ENCODE results near the gene TNN.

The TNN gene

GRCh38 chr1:175178456-175178855 lies 110.8 kb downstream of the TNN start:
- DNase-seq: no peak

GRCh38 chr1:175179837-175180590 lies 112.4 kb downstream of the TNN start:
- no peak for DNase-seq

DNA sequence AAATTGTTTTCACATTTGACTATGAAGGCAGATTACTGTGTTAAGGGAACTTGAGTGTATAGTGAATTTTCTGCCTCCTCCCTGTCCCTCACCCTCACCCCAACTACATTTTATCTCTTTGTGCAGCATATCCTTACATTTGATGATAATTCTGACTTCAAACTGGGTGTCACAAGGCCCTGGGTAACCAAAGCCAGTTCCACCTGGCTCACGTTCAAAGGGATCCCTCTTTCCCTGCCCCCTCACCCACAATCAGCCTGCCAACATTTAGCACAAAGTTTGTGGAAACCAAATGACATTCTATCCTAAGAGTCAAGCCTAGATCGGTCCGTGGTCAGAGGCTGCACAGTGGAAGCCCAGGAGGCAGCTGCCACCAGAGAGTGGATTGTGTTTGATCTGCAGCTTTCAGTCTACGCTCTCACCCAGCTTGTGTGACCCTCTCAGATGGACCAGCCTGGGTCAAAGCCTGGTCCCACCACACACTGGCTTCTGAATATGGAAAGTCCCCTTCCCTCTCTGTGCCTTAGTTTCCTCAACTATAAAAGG lies 114.6 kb downstream of the TNN start:
- DNase-seq: no peak

DNA sequence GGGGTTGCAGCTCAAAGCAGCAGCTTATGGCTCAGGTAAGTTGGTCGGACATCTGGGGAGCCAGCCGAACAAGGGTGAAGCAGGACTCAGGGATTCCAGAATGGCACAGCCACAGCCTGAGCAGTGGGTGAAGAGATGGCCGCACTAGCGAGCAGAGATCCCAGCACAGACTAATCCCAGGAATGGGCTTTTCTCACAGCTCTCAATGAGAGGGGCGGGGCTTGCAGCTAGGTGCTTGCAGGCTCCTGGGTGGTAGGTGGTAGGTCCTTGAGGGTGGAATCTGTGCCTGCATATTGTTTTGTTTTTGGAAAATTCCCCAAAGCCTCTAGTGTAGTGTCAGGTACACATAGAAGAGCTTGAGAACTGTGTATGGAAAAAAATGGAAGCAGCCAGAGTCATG lies 116.0 kb downstream of the TNN start:
- DNase-seq: no peak

GRCh38 chr1:175185903-175186302 lies 118.3 kb downstream of the TNN start:
- no peak for DNase-seq

GRCh38 chr1:175186433-175187160 lies 119.0 kb downstream of the TNN start:
- no peak for DNase-seq

- DNase-seq: peak; percentile 71
Observed at GRCh38 chr1:175188936-175189335, 121.3 kb downstream of the TNN start.

- peak; percentile 32 for DNase-seq
Observed at GRCh38 chr1:175191659-175192058, 124.0 kb downstream of the TNN start.

DNA sequence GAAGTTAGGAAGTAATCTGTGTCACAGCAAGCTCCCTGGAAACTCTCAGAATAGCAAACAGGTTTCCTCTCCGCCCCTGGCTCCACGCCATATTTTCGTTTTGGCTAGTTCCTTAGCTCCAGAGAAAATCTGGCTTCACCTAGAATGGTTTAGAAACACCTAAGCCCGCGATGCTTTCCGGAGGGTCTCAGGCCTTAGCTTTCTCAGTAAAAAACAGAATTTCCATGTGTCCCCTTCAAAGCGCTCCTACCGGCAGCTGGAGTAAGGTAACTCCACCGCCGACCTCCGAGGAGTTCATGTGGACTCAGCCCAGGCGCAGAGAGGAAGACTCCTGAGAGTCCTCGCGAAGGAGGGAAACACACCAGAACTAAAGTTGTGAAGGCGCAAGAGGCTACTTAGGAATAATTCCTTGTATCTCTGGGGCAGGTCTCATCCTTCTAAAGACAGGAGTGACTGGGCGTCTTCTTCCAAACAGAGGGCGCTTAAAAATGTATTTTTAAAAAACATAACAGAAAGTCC lies 124.5 kb downstream of the TNN start:
- peak; percentile 59 for DNase-seq

GRCh38 chr1:175192630-175193526 lies 125.2 kb downstream of the TNN start, which contains the start of gene KIAA0040:
Gene KIAA0040, minus strand, starts transcription at chr1:175192776. Its CDS starts 31,763 bp downstream, at chr1:175161013.
- peak; percentile 70 for DNase-seq

GRCh38 chr1:175193527-175193910 lies 125.9 kb downstream of the TNN start:
- DNase-seq: no peak

- DNase-seq: no peak
Observed at GRCh38 chr1:175195281-175195680, 127.6 kb downstream of the TNN start.

- no peak for DNase-seq
Observed at GRCh38 chr1:175195798-175196197, 128.2 kb downstream of the TNN start.

GRCh38 chr1:175197531-175197930 lies 129.9 kb downstream of the TNN start:
- no peak for DNase-seq

Measured in activated CD4-positive, alpha-beta T cell treated with anti-CD3 and anti-CD28 coated beads for 48 hours (primary cell).